GM19099 (cell line): ENCODE measurements around the gene BYSL.

Experiments used
- POLR2A ChIP-seq: IDR thresholded peaks from 3 replicates; pipeline ENCODE4 v1.6.1; 2011; ENCODE audit warnings: low read depth; ENCODE audit not compliant: insufficient read length; ENCODE audit errors: extremely low read depth

Gene BYSL

DNA sequence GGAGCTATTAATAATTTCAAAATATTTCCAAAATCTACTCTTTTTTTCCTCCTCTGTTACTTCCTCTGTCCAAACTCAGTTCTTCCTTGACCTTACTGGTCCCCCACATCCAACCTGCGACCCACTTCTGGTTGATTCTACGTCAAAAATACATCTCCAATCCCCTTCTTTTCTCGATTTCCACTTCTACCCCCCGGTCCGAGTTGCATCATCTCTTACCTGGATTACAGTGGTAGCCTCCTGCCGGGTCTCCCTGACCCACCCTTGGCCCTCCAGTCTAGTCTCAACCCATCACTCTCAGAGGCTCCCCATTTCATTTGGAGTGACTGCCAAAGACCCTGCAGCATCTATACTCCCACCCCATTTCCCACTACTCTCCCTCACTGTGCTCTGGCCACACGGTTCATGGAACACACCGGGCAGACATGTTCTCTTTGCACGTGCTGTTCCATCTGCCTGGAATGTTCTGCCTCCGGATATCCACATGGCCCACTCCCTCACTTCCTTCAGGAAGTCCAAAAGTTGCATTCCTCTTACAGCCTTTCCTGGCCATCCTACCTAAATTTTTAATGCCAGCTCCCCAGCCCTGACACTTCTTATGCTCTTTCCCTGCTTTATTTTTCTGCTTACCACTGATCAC lies 26.4 kb downstream of the BYSL start:
- TF ChIP-seq POLR2A, result no peak

DNA sequence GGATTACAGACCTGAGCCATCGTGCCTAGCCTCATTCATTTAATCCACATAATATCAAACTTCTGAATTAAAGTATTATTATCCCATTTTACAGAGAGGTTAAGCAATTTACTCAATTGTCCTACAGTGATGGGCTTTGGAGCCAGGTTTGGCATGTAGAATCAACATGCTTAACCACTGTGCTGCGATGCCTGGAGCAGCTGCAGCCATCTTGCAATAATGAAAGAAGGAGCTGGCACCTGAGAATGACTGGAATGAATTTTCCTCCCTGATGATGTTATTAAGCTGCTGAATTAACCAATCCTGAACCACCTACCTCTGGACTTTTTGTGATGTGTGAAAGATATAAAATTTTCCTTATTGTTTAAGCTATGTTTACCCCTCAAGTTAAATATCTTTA lies 33.4 kb downstream of the BYSL start:
- TF ChIP-seq POLR2A, result no peak

DNA sequence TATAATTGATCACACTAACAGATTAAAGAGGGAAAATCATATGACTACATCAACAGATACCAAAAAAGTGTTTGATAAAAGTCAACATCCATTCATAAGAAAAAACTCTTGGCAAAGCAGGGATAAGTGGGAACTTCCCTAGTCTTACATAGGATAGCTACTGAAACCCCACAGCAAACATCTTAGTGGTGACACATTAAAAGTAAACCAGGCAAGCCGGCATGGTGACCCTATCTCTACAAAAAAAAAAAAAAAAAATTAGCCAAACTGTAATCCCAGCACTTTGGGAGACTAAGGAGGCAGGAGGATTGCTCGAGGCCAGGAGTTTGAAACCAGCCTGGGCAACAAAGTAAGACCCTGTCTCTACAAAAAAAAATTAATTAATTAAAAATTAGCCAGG lies 34.1 kb downstream of the BYSL start:
- no peak for TF ChIP-seq POLR2A

DNA sequence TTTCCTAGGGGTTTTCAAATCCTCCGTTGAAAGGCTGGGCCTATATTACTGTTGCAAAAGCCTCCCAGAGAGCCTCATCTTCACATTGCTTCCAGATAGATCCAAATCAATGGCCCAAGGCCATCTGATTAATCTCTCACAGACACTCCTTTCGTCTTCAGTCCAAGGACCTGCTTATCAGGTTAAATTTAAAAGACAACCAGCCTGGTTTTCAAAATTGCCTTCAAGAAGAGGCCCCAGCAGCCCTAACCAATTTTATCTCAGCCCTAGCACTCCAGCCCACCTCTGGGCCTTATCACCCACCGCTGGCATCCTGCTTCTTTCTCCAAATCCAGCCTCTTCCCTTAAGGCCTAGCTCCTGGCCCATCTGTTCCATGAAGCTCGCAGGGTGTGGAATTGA lies 35.8 kb downstream of the BYSL start:
- no peak for TF ChIP-seq POLR2A

DNA sequence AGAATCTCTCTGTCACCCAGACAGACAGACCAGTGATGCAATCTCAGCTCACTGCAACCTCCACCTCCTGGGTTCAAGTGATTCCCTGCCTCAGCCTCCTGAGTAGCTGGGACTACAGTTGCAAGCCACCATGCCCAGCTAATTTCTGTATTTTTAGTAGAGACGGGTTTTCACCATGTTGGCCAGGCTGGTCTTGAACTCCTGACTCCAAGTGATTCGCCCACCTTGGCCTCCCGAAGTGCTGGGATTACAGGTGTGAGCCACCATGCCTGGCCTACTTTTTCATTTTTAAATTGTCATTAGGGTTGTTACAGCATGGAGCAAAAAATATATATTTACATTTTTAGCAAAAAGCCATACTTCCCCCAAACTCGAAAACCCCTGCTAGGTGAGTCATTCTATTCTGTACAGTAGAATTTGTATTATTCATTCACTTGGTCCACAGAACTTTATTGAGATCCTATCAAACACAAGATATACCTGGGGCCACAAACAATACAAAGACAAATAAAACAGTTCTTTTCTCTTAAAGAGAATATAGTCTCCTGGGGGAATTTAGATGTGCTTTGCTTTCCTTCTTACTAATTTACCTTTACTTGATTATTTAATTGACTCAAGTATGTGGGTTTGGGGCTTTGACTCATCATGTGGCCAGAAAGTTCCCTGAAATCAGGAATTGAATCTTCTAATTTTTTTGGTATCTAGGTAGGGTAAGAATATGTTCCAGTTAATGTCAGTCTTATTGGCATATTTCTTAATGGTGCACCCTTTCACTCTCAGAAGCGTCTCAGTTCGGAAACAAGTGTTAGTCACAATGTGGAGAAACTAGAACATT lies 36.9 kb downstream of the BYSL start:
- TF ChIP-seq POLR2A, result no peak

DNA sequence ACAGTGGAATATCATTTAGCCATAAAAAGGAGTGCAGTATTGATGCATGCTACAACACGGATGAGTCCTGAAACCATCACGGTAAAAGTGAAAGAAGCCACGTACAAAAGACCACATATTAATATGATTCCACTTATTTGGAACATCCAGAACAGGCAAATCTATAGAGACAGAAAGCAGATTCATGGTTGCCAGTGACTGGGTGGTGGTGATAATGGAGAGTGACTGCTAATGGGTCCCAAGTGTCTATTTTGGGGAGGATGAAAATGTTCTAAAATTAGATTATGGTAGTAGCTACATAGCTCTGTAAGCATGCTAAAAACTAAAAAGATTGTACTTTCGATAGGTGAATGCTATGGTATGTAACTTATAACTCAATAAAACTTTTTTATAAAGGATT lies 38.7 kb downstream of the BYSL start:
- TF ChIP-seq POLR2A, result no peak

DNA sequence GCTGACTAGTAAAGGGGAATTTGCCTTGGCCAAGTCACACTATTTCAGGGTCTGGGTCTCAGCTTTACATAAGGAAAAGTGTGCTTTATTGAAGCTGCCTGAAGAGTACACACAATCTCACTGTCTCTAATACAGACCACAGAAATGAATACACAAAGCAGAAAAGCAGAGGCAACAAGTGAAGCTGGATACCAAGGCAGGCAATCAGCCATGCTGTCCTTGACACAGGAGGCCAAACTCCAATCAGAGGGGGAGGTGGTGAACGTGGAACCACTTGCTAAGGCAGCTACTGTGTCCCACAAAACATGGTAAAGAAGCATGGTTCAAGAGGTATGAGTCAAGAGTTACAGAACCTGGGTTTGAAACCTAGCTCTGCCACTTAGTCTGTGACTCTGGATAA lies 42.1 kb downstream of the BYSL start:
- no peak for TF ChIP-seq POLR2A

DNA sequence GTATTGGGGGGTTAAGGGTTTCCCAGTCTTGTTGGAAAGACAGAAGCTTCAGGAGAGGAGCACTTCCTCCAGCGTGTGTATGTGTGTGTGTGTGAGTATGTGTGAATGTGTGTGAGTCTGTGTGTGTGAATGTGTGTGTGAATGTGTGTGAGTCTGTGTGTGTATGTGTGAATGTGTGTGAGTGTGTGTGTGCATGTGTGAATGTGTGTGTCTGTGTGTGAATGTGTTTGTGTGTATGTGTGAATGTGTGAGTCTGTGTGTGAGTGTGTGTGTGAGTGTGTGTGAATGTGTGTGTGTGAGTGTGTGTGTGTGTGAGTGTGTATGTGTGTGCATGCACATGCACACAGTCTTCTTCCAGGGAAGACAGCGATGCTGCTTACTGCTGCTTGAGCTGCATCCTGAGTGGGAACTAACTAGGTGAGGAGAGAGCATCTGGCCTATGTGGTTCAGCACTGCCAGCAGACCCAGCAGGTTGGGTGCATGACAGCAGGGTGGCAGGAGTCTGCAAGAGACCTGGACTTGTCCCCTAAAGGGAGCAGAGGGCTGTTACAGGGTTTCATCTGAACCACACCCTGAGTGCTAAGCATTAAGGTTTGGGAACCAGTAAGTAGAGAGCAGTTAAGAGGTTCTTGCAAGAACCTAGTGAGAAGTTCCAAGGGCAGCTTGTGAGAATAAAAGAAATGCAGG lies 43.0 kb downstream of the BYSL start:
- no peak for TF ChIP-seq POLR2A

DNA sequence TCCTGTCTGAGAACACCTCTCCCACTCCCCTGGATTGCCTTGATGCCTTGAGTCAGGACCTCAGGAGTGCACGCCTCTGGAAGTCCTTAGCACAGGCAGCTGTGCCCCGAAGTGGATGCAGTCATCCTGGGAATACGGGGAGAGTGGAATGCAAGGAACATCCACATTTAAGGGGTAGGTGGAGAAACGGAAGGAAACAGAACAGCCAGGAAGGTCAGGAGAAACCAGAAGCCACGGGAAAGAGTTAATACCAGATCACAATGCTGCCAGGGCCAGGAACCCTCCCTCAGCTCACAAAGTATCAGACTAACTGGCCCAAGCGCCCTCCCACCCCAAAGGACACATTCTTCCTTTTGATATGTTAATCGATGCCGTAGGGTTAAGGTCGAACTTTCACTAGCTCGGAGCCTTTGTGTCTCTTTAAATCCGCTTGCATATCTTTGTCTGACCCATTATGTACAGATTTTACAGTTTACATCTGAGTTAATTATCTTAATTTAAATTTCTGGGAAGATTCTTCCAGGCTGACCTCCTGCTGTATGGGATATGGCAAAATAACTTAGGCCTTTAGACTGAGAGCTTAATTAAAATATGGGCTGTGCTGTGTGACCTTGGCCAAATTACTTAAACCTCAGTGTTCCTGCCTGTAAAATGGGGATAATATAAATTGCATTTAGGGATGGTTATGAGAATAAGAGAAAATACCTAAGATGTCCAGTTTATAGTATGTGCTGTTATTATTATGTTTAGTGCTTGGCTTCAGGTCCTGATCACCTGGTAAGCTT lies 44.3 kb downstream of the BYSL start:
- TF ChIP-seq POLR2A, result no peak

DNA sequence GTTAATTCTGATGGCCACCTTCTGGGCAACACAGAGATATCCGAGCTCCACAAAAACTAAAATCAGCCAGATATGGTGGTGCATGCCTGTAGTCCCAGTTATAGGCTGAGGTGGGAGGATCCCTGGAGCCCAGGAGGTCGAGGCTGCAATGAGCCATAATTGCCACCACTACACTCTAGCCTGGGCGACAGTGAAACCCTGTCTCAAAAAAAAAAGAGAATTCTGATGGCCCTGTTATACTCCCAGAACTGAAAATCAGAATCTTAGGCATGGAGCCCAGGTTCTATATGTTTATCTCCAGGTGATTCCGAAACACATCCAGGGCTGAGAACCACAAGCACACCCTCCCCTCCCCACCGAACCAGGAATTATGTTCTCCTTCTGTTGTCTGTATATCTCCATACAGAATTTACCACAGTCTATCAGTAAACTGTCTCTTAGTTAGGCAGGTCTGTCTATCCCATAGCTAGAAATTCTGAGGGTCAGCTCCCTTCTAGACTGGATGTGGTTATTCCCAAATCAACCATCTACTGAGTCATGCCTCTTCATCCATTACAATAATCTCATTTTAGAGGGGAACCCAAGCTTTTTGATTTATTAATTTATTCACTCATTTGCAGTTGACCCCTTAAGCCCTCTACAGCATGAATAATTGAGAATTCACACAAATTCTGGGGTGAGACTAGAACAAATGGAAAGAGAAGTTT lies 45.1 kb downstream of the BYSL start:
- no peak for TF ChIP-seq POLR2A

DNA sequence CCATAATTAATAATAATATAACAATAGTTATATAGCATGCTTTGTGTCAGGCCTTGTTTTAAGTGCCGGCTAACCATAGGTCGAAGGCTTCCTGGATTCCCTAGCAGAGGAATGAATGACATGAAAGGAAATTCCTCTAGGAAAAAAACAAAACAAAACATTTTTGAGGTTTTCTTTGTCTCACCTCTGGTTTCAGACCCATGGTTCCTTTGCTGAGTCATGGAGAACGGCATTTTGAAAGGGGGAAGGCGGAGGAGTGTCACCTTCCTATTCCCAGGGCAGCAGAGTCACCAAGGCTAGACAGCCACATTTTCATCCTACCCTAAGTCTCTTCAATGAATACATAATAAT lies 45.6 kb downstream of the BYSL start:
- no peak for TF ChIP-seq POLR2A

DNA sequence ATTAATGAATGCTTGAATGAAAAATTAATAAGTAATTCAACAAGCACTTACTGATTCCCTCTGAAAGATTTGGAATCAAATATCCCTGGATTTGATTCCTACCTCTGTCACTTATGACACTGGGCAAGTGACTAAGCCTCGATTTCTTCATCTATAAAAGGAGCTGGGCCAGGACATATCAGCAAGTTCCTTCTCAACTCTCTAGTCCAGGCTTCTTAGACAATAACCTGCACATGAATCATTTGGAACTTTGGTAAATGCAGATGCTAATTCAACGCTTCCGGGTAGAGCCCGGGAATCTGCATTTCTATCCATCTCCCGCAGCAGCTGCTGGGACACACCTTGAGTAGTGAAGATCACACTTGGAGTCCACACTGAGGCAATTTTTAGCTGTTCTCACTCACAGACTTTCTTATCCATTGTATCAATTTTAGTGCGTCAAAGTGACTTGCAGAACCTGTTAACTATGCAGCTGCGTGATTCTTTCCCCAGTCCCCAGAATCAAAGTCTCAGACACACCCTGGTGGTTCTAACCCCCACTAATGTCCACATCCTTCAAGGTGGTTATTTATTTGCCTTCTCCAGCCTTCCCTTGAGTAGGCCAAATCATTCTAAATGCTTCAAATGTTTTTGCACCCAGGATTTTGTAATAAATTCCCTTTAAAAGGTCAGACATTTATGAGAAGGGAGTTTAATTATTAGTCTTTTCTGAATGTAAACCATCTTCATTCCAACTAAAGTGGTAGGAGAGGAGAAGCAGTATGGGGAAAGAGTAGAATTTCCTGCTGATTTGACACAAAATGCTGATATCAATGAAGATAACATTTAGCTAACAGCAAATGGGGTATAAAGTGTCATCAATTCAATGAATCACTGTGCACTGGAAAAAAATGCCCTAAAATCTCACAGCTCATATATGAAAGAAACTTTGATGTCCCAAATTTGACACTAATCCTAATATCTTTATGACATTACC lies 46.3 kb downstream of the BYSL start:
- TF ChIP-seq POLR2A, result no peak

DNA sequence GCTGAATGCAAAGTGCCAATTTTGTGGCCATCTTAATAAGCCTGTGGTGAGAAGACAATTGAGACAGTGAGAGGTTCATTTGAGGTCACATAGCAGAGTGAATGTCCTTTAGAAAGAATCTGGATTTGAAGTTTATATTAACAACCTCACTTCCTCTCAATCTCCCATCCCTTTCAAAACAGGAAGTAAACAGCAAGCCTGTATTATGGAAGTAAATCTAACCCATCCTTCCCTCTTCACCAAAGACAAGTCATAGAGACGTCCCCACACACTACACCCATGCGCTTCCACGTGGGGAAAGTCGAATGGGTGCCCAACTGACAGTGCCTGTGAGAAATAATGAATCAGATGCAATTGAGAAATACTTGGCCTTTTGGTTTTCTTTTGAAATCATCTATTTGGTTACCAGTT lies 49.1 kb downstream of the BYSL start:
- TF ChIP-seq POLR2A, result no peak

DNA sequence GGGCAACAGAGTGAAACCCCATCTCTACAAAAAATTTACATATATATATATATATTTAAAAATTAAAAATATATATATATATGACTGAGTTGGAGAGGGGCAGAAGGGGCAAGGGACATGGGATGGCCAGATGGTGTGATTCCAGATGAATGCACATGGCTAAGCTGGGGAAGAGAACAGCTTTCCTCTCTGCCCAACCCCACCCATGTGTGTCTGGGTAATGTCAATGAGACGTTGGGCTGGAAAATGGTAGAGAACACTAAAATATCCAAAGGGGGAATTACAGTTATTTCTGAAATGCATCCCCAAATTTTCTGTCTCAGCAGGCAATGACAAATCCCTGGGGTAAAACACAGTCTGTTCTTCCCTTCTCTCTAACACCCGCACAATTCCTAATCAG lies 51.5 kb downstream of the BYSL start:
- no peak for TF ChIP-seq POLR2A

DNA sequence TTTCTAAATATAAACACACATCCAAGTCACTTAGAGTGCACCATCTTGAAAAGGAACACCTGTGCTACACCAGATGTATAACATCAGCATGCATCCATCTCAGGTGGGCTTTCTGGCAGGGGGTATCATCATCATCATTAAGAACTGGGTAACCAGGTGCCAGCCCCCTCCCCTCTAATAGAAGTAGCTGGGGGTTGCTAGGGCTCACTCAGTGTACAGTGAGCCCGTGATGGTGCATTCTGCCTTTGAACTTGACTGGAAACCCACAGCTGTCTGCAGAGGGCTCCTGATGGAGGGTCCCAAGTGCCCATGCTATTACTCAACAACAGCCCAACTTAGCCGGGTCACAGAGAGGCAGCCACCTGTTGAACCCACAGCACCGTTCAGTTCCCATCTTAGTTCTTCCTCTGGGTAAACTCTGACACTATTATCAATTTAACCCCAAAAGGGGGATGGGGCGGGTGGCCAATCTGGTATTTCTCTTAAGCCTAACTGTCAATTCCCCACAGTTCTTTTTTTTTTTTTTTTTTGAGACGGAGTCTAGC lies 53.1 kb downstream of the BYSL start:
- TF ChIP-seq POLR2A, result no peak
